Measurements from ENCODE around the gene USP53. TPM values are rescaled to one million over a fixed set of nuclear protein-coding genes. Genes with fewer than 3 reads are reported as not detected.

The USP53 gene
- total and polyA plus RNA-seq, 10 of the 15 experiments (the other 5 are each of a cell fraction or from before 2014, with no cell fraction given) = 0.23 to 4.0 (median 2.7) TPM

- H3K4me2 ChIP-seq (ENCODE audit: control insufficient read depth, insufficient read depth) = no peak overlapping the region
- no peaks in the 10 kb centered on the region for H3K9me3 ChIP-seq (replicated peaks; ENCODE audit: control insufficient read depth, insufficient read depth, low read length)
- ATAC-seq (no peak), DNase-seq (ENCODE audit: low read depth, low spot score) (no peak), FAIRE-seq (no peak)
- no peaks in the 10 kb centered on the region for H3K36me3 ChIP-seq (ENCODE audit: control insufficient read depth in 2 of 2, insufficient read depth in 2 of 2, low read length in 1 of 2)
- no TSS peak for BruUV-seq (replicated peaks)
- H4K20me1 ChIP-seq (ENCODE audit: control insufficient read depth, insufficient read depth) = no peaks in the 10 kb centered on the region
- no peak overlapping the region for H2AFZ ChIP-seq (ENCODE audit: control insufficient read depth, low read depth, low read length)
- RAD21 ChIA-PET (ENCODE audit: unreplicated experiment) = no interaction called here
- 0 out of 4 replicates have a peak, but pooled peaks cover 0 to 2% of the 10 kb centered on the region in 2 experiments for H3K27me3 ChIP-seq (replicated peaks in 1 of 2; ENCODE audit: control insufficient read depth in 2 of 2, insufficient read depth in 2 of 2, low read length in 1 of 2)
- POLR2A ChIA-PET = no interaction called here
- 7% methylated on average over 1 of the region's 1 CpG for WGBS (ENCODE audit: insufficient coverage, insufficient replicate concordance, low lambda C conversion rate, missing lambda C conversion rate)
- no peak overlapping the region for H3K27ac ChIP-seq (ENCODE audit: control insufficient read depth, insufficient read depth)
- in situ Hi-C loops (cut with MboI) (no loop called here), intact Hi-C loops (cut with micrococcal nuclease; ENCODE audit: unreplicated experiment) (no loop called here)
- SMC1A ChIA-PET (ENCODE audit: uncharacterized antibody, unreplicated experiment) = no interaction called here
- CTCF ChIA-PET = no interaction called here
- no peak overlapping the region for H3K4me3 ChIP-seq
- no peak for TF ChIP-seq GATAD2B (conservative IDR thresholded peaks at IDR 0.05; ENCODE audit: low read depth)
- no peak for TF ChIP-seq NRF1 (conservative IDR thresholded peaks at IDR 0.05; ENCODE audit: low read depth, low read length)
- TF ChIP-seq POLR2AphosphoS2 (IDR thresholded peaks at IDR 0.05; ENCODE audit: low read depth, low read length) = no peak
- TF ChIP-seq, protein P1, sequence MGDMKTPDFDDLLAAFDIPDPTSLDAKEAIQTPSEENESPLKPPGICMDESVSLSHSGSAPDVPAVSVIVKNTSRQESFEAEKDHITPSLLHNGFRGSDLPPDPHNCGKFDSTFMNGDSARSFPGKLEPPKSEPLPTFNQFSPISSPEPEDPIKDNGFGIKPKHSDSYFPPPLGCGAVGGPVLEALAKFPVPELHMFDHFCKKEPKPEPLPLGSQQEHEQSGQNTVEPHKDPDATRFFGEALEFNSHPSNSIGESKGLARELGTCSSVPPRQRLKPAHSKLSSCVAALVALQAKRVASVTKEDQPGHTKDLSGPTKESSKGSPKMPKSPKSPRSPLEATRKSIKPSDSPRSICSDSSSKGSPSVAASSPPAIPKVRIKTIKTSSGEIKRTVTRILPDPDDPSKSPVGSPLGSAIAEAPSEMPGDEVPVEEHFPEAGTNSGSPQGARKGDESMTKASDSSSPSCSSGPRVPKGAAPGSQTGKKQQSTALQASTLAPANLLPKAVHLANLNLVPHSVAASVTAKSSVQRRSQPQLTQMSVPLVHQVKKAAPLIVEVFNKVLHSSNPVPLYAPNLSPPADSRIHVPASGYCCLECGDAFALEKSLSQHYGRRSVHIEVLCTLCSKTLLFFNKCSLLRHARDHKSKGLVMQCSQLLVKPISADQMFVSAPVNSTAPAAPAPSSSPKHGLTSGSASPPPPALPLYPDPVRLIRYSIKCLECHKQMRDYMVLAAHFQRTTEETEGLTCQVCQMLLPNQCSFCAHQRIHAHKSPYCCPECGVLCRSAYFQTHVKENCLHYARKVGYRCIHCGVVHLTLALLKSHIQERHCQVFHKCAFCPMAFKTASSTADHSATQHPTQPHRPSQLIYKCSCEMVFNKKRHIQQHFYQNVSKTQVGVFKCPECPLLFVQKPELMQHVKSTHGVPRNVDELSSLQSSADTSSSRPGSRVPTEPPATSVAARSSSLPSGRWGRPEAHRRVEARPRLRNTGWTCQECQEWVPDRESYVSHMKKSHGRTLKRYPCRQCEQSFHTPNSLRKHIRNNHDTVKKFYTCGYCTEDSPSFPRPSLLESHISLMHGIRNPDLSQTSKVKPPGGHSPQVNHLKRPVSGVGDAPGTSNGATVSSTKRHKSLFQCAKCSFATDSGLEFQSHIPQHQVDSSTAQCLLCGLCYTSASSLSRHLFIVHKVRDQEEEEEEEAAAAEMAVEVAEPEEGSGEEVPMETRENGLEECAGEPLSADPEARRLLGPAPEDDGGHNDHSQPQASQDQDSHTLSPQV (IDR thresholded peaks at IDR 0.05) = no peak
- no peaks in the 10 kb centered on the region for H3K79me2 ChIP-seq (ENCODE audit: control insufficient read depth, insufficient read depth, low read length)
- no peaks in the 10 kb centered on the region for H3K4me1 ChIP-seq (ENCODE audit: control insufficient read depth, insufficient read depth, low read length)
- no peak overlapping the region for H3K9ac ChIP-seq (ENCODE audit: control insufficient read depth, insufficient read depth, low read length)
Measured at GRCh38 chr4:119206178-119206577, 6.3 kb upstream of the USP53 start.

All from GM12878 (cell line).